Activated T-helper 1 cell treated with Interleukin-2 at 50 U/mL for 16 hours (primary cell): ENCODE data around the gene ANKRA2.
"Not testable (repeated sequence)": the region's sequence is repeated elsewhere in the genome, so short reads cannot be mapped to it uniquely, and the experiment has no call there.

Source experiments
- DNase-seq: peaks from one replicate; pipeline ENCODE4 v3.0.0-alpha.2; 2020; ENCODE audit warnings: low read depth

Gene ANKRA2

DNA sequence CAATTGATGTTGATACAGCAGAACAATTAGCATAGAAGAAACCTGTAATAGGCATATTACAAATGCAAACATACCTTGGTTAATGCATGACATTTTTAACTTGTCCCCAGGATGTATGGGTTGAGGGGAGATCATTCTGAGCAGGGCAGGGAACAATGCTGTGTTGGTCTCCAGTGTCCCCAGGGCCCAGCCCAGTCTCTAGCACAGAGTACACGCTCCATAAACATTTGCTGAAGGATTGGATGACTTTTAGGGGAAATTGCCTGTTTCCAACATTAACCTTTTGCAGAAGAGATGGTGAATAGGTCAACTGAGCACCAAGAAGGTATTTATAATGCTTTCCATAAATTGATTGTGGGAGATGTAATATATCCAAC is 20.0 kb downstream of the ANKRA2 start:
- DNase-seq = no peak

DNA sequence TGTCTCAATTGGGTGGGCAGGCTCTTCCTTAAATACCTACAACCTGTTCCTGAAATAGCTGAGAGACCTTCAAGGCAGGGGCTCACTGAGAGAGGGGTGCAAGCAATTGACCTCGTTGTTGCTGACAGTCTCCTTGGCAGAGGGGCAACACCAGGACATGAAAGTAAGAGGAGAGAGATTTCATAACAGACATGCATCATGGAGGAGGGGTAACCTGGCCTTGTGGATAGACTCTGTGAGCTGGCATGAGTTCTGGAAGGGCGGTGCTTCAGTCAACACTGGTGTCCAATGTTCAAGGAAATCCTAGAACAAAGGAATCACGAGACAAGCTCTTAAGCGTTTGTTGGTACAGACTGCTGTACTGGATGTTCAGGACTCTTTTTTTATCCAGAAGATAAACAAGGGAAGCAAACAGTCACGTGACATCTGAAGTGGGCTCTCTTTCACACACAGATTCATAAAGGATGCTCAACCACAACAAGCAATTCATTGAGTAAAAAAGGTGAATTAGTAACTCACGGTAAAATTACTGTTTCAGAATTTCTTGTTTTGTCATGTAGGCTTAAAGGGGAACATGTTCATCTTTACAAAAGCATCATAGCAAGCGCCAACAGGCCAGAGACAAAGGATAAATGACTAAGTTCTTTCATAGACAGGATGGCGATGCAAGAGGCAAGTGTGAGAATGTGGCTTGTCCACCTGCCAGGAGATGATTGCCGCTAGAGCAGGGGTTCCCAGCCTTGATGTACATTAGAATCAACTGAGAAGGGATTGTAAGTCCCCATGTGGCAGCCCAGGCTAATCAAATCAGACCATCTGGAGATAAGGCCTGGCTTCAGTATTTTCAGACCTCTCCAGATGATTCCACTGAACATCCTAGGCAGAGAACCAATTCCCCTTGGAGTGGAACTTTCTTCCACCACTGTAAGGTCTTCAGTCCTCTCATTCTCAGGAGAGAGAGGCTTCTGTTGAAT is 20.7 kb downstream of the ANKRA2 start:
- no peak for DNase-seq

DNA sequence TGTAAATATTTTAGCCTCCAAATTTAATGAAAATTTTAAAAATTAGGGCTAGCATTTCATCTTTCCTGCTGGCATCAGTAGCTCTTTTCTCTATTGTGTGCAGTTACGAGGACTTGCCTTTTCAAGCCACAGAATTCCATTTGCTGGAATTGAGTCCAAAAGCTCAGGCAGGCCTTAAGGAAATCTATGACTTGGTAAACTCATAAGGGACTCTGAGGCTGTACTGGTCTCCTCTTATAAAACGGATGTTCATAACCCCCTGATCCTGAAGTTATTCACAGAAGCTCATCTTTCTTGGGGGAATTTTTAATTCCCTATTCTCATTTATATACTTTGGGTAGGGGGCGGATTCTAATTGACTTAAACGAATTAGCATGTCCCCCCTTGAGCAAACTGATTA is 23.4 kb downstream of the ANKRA2 start:
- no peak for DNase-seq

DNA sequence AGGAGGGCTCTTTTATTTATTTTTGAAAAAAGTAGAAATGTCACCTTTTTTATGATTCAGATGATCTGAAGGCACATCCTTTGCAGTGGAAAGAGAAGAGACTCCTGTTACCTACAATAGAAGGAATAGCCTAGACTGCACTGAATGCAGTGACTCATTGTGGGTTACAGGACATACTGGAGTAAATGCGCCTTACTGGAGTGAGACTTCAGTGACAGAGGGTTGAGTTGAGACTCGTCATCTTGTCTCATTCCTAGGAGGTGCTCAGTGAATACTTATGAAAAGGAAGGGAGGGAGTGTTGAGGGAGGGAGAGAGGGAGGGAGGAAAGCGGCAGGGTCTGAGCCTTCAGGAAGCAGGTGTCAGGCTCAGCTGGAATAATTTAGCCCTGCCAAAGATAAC is 25.2 kb downstream of the ANKRA2 start:
- no peak for DNase-seq

DNA sequence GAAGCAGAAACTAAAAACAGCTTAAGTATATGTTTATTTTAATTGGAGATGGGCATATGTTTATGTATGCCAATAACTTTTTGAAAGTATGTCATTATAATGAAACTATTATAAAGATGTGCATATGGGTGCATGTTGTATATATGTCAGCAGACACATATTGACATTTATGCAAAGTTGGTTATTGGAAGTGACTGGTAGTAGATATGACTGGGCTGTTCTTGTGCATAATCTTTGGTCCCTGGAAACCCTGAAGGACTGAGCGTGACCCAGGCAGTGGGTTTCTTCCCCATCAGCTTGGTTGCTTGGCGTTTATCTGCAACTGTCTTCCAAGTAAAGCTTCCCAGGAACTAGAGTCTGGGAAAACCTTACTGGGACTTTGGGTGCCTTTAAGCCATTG is 25.7 kb downstream of the ANKRA2 start:
- no peak for DNase-seq

DNA sequence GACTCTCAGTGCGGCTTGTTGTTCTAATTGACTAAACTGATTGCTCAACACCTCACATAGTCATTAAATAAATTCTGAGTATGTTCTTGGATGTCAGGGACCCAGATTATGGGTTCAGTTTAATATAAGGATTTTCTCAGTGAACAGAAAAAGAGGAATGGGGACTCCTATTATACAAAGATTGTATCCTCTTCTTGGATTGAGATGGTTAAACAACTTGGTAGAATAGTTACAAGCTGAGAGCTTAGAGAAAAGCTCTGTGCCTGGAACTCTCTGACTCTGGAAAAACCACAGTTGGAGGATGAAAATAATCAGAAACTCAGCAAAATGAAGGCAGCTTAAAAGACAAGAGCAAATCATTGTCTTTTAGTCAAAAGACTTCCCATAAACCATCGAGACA is 30.5 kb downstream of the ANKRA2 start:
- DNase-seq = no peak

DNA sequence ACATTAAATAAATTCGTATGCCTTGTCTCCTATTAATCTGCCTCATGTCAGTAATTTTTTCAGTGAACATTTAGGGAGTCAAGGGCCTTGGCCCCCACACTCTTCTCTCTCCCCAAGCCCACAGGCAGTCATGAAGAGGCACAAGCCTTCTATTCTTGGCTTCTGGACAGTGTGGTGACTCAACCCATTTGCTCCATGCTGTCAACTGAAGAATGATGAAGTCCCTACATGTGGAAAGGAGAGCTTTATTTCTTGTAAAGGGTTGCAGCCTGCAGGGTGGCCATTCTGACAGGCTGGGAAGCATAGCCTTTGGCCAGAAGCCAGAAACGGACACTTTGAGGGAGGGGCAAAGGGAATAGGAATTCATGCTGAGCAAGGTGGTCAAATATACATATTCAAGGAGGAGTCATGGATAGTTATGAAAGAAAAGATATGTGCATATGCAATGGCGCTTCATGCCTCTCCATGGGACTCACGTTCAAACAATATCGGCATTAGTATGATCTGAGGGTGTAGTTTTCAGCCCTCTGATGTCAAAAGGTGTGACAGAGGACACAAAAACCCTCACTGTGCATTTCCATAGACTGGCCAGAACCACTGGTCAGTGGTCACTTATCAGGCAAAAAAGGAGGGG is 31.3 kb downstream of the ANKRA2 start:
- no peak for DNase-seq

DNA sequence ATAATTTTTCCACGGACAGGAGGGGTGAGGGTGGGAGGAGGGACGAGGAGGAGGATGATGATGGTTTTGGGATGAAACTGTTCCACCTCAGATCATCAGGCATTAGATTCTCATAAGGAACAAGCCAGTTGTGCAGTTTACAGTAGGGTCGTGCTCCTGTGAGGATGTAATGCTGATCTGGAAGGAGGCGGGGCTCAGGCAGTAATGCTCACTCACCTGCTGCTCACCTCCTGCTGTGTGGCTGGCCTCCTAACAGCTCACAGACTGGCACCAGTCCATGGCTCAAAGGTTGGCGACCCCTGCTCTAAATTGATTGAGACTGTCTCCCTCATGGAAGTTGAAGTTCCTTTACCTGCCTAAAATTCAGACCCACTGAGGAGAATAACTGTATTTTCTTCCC is 33.2 kb downstream of the ANKRA2 start:
- DNase-seq = no peak

DNA sequence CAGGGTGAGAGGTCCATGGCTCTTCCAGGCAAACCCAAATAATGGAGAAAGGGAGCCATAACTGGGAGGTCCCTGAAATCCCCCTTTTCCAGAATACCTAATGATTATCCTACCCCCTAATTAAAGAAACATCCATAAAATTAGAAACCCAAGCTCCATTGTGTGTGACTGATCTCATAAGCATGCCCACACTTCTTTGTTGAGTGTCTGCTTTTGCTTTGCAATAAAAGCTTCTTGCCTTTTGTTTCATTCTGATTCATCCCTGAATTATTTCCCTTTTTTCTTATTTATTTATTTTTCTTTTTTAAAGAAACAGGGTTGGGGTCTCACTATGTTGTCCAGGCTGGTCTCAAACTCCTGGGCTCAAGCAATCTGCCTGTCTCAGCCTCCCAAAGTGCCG is 34.1 kb downstream of the ANKRA2 start:
- no peak for DNase-seq

DNA sequence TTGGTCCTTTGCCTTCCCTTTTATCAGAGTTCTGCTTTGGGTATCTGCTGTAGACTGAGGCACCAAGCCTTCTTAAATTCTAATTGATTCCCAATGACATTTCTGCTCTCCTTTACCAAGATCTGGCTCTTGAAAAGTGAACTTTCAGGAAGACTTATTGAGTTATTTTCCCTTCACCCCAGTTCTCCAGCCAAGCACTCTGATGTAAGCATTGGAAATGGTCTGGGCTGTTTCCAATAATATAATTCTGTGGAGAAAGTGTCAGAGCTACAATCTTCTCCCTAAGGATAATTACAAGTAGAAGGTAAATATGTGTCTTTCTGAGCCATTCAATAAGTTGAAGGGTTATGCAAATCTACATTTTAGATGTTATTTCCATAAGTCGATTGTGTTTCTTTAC is 36.4 kb downstream of the ANKRA2 start:
- DNase-seq = no peak

DNA sequence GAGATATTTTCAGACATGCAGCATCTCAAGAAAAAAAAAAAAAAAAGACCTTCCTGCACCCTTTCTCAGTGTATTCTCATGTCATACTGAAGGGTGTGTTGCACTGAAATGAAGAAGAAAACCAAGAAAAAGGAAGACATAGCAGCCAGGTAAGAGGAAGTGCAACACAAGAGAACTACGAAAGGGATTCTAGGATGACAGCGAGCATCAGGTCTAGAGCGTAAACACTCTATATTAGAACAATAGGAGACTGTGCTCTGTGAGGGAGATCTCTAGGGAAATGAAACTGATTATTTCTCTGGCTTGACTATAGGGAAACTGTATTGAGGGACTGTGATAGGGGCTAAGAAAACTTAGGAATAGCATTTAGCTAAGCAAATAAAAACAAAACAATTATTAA is 37.2 kb downstream of the ANKRA2 start:
- DNase-seq = no peak

DNA sequence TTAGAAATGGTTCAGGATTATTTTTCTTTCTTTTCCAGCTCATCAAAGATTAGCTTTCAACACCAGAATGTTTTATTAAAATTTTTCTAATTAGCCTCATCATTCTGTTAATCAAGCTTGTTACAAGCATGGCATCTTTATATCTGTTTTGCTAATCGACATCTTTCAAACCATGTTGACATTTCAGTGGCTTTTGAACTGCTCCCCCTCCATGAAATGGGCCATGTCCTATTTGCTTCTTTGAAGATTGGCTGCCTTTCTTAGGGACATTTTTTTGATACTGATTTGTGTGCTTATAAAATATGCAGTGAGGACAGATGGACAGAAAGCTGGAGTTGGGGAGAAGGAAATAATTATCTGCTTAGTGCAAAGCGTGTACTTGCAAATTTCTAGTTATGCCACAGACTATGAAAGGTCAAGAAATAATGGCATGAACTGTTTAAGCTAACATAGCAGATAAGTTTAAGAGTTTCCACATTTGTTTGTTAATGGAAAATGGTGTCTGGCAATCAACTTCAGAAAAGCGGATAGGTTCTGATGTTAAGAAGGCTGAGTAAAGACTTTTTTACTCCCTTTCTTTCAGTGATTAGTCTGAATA is 39.7 kb downstream of the ANKRA2 start:
- no peak for DNase-seq

DNA sequence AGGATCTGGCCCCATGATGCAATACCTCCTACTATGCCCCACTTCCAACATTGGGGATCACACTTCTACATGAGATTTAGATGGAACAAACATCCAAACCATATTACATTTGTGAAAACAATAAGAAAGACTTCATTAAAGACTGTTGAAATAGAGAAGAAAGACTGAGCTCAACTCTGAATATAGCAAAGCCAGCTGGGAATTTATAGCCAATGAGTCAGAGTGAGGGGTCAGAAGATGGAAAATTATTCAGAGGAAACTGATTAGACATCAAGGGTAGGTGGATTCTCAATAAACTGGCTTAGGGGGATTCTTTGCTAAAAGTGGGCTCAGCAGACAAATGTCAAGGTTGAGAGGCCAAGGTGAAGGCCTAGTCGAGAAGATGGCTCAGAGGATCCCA is 41.6 kb downstream of the ANKRA2 start:
- DNase-seq = no peak

DNA sequence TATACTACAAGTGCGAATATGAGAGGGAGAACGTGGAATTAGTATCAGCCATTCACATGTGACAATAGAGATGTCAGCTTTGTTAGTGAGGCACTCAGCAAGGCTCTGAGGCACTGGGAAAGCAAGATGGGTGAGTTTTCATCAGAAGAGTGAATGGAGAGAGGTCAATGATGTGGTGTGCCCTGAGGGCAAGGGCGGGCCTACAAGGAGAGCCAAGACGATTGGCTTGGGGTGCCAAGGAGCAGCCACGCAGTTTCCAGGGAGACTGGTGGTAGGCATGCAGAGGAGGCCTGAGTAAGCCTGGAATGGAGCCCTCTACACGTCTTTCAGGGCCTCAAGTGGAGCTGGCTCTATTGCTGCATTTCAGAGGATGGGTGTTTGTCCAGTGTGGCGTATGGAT is 42.5 kb downstream of the ANKRA2 start:
- no peak for DNase-seq

DNA sequence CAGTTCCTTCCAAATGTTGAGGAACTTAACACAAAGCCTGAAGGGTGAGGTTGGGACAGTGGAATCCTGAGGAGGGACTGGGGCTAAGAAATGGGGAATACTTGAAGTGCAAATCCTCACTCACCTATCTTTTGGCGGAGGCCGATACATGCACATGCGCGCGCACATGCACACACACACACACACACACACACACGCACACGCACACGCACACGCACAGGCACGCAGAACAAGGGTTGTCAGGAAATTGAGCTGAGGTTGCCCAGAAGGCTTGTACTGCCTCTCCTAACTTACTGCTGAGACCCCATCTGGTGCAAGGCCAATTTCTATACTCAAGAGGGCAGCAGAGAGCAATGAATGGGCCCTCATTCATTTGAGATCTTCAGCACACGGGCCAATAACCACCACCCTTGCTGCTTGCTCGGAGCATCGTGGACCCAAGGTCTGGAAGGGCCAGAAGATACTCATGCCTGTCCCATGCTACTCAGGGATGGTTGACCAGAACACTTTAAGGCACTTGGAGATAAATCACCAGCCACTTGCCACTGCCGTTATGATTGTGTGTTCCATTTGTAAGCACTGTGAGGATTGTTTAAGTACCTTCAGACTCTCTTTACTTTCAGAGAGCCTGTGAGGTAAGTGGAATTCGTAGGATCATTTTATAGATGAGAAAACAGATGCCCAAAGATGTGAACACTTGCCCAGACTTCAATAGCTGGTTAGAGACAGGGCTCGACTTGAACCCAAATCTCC is 45.7 kb downstream of the ANKRA2 start:
- DNase-seq = peak; percentile 39

DNA sequence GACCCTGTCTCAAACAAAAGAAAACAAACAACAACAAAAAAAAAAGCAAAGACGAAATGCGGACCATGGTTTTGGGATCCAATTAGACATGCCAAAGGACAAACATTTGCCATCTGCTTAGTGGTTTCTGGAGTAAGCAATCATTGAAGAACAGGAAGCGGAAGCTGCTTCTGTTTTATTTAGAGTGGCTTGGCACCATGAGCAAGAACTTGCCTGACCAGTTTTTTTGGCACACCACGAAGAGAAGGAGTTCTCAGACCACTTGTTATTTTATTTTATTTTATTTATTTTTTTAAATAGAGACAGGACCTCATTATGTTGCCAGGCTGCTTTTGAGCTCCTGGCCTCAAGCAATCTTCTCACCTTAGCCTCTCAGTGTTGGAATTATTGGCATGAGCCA is 50.2 kb downstream of the ANKRA2 start:
- no peak for DNase-seq

DNA sequence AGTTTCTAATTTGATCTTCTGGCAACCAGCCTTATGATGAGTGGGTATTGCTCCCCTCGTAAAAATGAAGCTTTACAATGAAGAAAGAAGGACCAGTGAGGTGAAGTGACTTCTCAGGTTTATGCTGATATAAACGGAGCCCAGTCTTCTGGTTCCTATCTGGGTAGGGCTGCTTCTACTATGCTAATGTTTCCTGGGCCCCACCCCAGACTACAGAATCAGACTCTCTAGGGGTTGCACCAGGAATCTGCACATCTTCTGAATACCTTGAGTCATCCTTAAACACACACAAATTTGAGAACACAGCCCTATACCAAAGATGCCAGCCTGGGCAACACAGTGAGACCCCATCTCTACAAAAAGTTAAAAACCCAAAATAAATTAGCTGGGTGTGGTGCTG is 51.0 kb downstream of the ANKRA2 start:
- no peak for DNase-seq

DNA sequence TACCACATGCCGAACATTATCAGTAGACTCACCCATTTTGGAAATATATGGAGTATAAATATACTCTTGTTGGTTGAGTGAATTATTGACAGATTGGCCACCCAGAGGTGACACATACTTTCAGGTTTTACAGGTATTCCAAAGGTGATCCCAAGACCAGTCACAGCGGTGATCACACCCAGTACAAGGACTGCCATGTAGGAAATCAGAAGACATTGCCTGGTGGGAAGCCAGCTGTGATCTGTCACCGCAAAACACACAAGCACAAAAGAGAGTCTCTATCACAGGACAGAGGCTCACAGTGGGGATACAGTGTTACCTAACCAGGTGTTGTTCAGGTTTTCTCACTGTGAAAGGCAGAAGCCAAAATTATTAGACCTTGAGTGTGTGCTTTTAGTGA is 51.4 kb downstream of the ANKRA2 start:
- DNase-seq = no peak

DNA sequence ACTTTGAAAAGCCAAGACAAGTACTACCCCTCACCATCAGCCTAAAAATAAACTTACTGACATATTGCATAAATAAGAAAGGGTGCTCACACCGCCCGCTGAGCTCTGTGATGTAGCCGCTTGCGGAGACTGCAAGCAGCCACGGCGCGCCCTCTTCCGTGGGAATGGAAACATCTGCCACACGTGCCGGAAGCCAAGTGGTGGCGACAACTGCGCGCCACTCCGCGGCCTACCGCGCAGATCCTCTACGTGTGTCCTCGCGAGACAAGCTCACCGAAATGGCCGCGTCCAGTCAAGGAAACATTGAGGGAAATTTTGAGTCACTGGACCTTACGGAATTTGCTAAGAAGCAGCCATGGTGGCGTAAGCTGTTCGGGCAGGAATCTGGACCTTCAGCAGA is 56.9 kb downstream of the ANKRA2 start:
- DNase-seq = not testable (repeated sequence)

DNA sequence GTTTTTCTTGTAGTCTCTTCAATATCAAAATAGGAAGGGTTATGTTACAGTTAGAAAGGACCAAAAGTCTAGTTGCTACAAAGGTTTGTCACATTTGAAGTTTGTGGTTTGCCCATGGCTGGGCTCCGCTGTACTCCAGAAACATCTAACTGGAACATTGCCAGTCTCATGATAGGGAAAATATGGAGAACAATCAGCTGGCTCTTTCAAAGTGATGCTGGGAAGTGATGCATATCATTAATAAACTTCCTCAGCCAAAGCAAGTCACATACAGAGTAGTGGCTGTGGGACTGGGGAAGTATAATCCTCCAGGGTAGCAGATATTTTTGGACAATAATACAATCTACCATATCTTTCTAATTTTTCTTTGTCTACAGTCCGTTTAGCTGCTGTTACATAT is 58.4 kb downstream of the ANKRA2 start:
- no peak for DNase-seq

DNA sequence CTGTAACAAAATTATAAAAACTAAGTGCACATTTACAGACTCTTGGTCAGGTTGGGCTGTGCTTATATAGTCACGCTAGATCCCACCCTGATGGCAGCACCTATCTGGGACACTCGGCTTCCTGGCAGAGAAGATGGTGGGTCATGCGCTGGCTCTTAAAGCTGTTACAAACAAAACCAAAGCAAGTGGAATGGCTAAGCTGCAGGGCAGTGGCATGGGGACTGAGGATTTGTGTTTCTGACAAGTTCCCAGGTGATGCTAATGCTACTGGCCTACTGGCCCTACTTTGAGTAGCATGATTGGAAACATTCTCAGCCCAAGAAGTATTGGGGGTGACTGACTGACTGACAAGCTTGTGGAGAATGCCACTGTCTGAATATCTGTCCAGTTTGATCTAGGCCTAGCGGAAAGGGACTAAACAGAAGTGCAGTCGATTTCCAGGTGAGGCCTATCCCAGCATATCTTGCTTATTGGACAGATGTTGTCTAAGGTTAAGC is 58.9 kb downstream of the ANKRA2 start:
- no peak for DNase-seq
